ENCODE measurements around the gene PDE7B.
A peak's percentile ranks its signal among the peaks of the same experiment; 100 is the strongest.
"Not testable (repeated sequence)": the region's sequence is repeated elsewhere in the genome, so short reads cannot be mapped to it uniquely, and the experiment has no call there.

PDE7B gene

DNA sequence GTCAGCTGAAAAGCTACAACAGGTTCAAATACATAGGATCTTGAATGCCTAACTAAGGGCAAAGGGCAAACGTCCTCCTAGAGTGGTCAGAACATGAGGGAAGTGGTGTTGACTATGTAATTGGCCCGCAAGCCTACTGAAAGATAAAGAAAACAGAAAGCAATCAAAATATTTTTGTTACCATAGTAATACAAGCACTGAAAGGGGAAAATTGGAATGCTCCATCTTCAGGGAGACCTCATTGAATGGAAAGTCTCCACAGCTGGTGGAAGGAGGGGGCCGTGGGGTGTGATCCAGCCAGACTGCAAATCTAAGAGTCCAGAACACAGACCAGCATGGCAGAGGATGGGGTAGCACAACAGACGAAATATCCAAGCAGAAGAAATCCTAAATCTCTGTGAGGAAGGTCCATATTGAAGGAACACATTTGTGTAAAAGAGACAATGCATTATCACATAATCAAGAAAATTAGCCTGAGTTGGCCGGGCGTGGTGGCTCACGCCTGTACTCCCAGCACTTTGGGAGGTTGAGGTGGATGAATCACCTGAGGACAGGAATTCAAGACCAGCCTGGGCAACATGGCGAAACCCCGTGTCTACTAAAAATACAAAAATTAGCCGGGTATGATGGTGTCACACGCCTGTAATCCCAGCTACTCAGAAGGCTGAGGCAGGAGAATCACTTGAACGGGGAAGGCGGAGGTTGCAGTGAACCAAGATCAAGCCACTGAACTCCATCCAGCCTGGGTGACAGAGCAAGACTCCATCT is 359.1 kb downstream of the PDE7B start:
- DNase-seq: no peak

- DNase-seq: no peak
Measured at GRCh38 chr6:136212608-136213007, 361.1 kb downstream of the PDE7B start.

GRCh38 chr6:136213012-136213539 is 361.6 kb downstream of the PDE7B start:
- no peak for DNase-seq

- DNase-seq: no peak
Measured at GRCh38 chr6:136213853-136214252, 362.4 kb downstream of the PDE7B start.

DNA sequence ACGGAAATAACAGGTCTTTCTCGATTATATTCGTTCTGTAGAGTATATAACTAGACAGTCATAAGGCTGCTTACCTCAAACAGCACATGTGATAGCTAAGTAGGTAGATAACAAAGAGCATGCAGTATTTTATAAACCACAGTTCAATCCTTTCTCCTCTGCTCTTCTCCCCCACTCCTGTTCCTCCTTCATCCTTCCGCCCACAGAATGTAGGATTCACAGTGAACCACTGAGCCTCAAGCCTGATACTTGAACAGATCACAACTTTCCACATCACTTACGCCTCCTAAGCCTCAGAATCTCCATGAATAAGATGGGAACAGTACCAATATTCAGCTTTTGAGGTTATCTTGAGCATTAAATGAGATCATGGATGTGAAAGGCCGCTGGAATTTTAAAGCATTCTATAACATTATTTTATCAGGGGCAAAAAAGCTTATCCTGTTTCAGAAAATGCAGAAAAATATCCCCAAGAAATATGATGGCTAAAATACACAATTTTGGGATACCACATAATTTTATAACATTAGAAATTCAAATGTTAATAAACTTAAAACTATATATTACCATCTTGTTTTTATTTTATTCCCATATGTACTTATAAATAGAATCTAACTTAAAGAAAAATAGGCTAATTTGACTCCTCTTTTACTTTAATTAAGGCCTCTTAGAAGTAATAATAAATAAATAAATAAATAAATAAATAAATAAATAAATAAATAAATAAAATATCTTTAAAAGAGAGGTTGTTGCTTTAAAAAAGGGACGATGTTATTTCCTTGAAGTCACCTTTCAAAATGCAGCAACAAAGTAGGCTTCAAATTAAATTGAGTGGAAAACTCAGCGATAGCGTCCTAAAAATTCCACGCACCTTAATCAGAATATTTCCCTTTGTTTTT is 365.3 kb downstream of the PDE7B start:
- no peak for DNase-seq

DNA sequence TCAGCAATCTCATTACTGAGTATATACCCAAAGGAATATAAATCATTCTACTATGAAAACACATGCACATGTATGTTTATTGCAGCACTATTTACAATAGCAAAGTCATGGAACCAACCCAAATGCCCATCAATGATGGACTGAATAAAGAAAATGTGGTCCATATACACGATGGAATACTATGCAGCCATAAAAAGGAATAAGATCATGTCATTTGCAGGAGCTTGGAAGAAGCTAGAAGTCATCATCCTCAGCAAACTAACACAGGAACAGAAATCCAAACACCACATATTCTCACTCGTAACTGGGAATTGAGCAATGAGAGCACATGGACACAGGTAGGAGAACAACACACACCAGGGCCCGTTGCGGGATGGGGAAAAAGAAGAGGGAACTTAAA is 373.5 kb downstream of the PDE7B start:
- DNase-seq: not testable (repeated sequence)

DNA sequence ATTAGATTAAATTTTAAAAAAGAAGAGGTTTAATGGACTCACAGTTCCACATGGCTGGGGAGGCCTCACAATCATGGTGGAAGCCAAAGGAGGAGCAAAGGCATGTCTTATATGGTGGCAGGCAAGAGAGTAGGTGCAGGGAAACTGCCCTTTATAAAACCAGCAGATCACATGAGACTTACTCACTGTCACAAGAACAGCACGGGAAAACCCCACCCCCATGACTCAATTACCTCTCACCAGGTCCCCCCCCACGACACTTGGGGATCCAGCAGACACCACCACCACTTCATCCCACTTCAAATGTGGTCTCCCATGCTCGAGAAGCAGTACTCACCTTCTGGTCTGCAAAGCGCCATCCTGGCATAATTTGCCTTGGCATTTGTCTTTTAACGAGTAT is 374.0 kb downstream of the PDE7B start:
- DNase-seq: peak; percentile 46

DNA sequence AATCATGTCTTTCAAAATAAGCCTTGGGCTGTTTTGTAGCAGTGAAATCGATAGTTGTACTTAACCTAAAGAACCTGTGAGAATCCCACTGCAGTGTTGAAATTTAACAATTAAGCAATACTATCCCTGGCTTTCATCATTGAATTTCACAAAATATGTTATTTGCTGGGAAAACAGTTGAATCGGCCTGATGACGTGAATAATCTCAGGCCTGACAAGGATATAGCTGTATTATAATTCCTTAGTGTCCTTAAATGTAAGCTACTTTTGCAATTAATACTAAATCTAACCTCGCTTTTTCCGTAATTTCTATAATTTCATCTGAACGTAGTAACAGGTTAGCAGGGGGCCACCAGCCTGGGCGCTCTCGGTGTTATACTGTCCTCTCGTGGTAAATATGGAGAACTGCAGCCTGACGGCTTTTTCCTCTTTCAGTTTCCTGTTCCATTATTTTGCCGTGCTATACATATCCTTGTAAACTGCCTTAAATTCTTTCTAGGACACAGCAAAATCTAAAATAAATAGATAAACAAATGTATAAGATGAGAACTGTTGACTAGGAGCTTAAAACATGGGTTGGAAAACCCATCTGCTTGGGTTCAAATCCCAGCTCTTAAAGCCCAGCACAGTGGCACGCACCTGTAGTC is 374.6 kb downstream of the PDE7B start:
- DNase-seq: peak; percentile 70

- DNase-seq: no peak
Measured at GRCh38 chr6:136226674-136227377, 375.3 kb downstream of the PDE7B start.

DNA sequence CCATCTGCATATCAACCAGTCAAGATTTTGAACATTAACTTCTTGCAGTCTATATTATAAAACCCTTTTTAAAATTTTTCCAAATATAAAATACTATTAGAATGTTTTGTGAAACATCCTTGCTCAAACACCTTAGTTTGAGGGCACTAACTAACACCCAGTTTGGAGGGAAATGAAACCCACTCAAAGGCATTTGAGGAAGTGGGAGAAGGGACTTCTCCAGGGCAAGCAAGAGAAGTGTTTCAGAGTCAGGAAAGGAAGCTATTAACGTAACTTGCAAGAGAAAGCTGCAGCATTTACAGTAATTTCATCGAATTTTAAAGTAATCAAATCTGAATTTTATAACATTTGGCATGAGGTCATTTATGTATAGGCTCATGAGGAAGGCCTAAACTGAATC is 377.3 kb downstream of the PDE7B start:
- no peak for DNase-seq

DNA sequence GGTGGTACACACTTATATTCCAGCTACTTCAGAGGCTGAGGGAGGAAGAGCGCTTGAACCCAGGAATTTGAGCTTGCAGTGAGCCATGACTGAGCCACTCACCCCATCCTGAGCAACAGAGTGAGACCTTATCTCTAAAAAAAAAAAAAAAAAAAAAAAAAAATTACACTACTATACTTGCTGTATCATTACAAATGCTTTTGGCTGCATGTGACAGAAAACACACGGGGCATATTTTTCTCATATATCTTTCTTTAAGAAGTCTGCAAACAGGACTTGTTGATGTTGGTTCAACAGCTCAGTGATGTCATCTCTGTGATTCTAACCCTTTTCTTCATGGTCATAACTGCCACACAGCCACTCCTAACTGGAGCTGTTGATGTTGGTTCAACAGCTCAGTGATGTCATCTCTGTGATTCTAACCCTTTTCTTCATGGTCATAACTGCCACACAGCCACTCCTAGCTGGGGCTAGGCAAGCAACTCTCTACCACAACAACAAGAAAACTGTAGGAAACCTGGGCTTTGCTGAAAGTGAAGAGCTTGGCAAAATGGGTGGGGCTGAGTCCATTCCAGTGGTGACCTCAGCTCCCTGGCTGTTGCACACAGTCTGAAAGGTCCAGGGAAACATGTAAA is 378.8 kb downstream of the PDE7B start:
- no peak for DNase-seq

GRCh38 chr6:136232701-136233100 is 381.2 kb downstream of the PDE7B start:
- no peak for DNase-seq

- DNase-seq: no peak
Measured at GRCh38 chr6:136235233-136235564, 383.7 kb downstream of the PDE7B start.

DNA sequence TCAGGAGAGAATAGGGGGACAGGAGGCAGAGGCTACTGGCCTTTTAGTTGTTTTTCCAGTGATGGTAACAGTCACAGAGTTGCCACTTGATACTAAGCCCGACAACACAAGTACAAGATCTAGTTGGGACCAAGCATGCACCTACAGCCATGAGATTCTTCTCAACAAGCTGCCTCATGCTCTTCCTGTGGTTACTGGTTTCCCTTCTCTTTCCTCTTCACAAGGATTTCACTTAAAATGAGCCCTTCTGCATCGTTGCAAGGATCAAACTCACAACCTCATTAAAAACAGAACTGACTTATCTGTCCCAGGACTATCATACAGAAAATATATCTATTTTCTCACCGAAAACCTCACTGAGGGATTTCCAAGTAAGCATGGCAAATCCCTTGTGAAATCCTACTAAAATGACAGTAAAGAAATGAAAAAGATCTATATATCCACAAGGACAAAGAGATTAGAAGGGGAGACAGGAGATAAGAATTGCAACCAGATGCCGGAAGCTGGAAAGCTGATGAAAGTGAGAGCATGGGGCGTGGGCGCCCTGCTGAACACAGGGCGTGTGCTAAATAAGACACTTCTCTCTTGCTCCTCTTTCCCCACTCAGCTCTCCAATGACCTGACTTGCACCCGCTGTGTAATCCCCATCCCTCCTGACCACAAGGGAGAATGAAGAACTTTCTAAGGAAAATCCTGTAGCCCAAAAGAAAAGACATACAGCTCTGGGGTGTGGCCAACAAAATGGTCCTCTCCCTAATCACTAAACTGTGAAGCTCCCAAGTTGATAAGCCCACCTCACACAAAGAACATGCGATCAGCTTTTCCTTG is 385.2 kb downstream of the PDE7B start:
- DNase-seq: no peak

GRCh38 chr6:136244061-136244616 is 392.6 kb downstream of the PDE7B start:
- no peak for DNase-seq

Measured in activated CD4-positive, alpha-beta T cell treated with anti-CD3 and anti-CD28 coated beads for 48 hours (primary cell).